Measurements from ENCODE around the gene DECR2. TPM values are rescaled to one million over a fixed set of nuclear protein-coding genes. Genes with fewer than 3 reads are reported as not detected.

Gene DECR2
- total RNA-seq, 1 donor from 2014 or later = 7.1 TPM

DNA sequence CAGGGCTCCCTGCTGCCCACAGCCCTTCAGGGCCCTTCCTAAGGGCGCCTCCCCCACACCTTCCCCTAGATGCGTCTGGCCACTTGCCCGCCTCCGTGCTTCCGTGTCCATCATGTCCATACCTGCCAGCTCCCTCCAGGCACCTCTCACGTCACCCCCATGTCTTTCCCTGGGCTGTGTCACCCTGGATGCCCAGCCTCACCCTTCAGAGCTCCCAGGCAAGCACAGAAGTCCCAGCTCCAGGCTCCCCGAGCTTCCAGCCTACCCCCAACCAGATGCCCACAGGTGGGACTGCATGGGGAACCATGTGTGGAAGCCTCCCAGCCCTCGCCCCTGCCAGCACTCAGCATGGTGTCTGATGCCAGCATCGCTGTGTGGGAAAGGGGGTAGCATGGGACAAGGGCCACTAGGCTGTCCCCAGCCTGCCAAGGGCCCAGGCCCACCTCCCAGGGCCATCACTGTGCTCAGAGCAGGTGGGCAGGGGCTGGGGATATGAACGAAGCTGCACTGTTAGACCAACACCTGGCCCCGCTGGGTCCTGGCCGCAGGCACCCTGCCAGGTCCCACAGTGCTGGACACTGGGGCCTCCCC lies 47.3 kb upstream of the DECR2 start:
- Histone ChIP-seq H2AFZ (replicated peaks) (no peak overlapping the region), H3K4me2 (no peak overlapping the region), H4K20me1 (ENCODE audit: low read depth) (peaks cover 23% of the 10 kb centered on the region), H3K4me3 (no peak overlapping the region), H3K36me3 (no peaks in the 10 kb centered on the region), H3K9ac (no peak overlapping the region), H3K27ac (no peak overlapping the region), H3K9me3 (ENCODE audit: low read depth) (no peaks in the 10 kb centered on the region), H3K4me1 (peaks cover 3% of the 10 kb centered on the region), H3F3A (ENCODE audit: low read depth) (no peaks in the 10 kb centered on the region), H3K79me2 (ENCODE audit: low read depth) (peaks cover 27% of the 10 kb centered on the region), H3K27me3 (no peaks in the 10 kb centered on the region)
- TF ChIP-seq EZH2phosphoT487 (IDR thresholded peaks at IDR 0.05) (no peak), CTCF (IDR thresholded peaks at IDR 0.05) (no peak), EZH2 (IDR thresholded peaks at IDR 0.05) (no peak)
- Mint-ChIP-seq H3K27me3 (ENCODE audit: insufficient read depth, low read depth) (peaks cover 3% of the 10 kb centered on the region), H3K4me1 (peaks cover 14% of the 10 kb centered on the region), H3K27ac (peak overlapping the region; percentile 14), H3K9me3 (no peaks in the 10 kb centered on the region), H3K4me3 (peak overlapping the region; percentile 72), H3K36me3 (peaks cover 6% of the 10 kb centered on the region)
- no peak for DNase-seq (ENCODE audit: low spot score)

GRCh38 chr16:354971-355461 lies 46.7 kb upstream of the DECR2 start:
- Histone ChIP-seq H3K9ac (no peak overlapping the region), H3F3A (ENCODE audit: low read depth) (no peaks in the 10 kb centered on the region), H2AFZ (replicated peaks) (no peak overlapping the region), H3K79me2 (ENCODE audit: low read depth) (peaks cover 20% of the 10 kb centered on the region), H3K27me3 (no peaks in the 10 kb centered on the region), H4K20me1 (ENCODE audit: low read depth) (peaks cover 17% of the 10 kb centered on the region), H3K27ac (no peak overlapping the region), H3K36me3 (no peaks in the 10 kb centered on the region), H3K4me1 (peaks cover 3% of the 10 kb centered on the region), H3K9me3 (ENCODE audit: low read depth) (no peaks in the 10 kb centered on the region), H3K4me2 (no peak overlapping the region), H3K4me3 (no peak overlapping the region)
- Mint-ChIP-seq H3K27me3 (ENCODE audit: insufficient read depth, low read depth) (peaks cover 3% of the 10 kb centered on the region), H3K36me3 (peaks cover 5% of the 10 kb centered on the region), H3K9me3 (no peaks in the 10 kb centered on the region), H3K4me1 (peaks cover 15% of the 10 kb centered on the region), H3K27ac (no peak overlapping the region), H3K4me3 (peak overlapping the region; percentile 30)
- TF ChIP-seq EZH2 (IDR thresholded peaks at IDR 0.05) (no peak), EZH2phosphoT487 (IDR thresholded peaks at IDR 0.05) (no peak), CTCF (IDR thresholded peaks at IDR 0.05) (no peak)
- no peak for DNase-seq (ENCODE audit: low spot score)

GRCh38 chr16:356741-357140 lies 44.9 kb upstream of the DECR2 start:
- no peak for DNase-seq (ENCODE audit: low spot score)
- H3K4me3 ChIP-seq = no peak overlapping the region
- H4K20me1 ChIP-seq (ENCODE audit: low read depth) = peaks cover 4% of the 10 kb centered on the region
- no peaks in the 10 kb centered on the region for H3K27me3 ChIP-seq
- no peaks in the 10 kb centered on the region for H3K9me3 ChIP-seq (ENCODE audit: low read depth)
- TF ChIP-seq EZH2 (IDR thresholded peaks at IDR 0.05) = no peak
- TF ChIP-seq EZH2phosphoT487 (IDR thresholded peaks at IDR 0.05) = no peak
- TF ChIP-seq CTCF (IDR thresholded peaks at IDR 0.05) = no peak
- Mint-ChIP-seq H3K4me1 (peaks cover 17% of the 10 kb centered on the region), H3K9me3 (no peaks in the 10 kb centered on the region), H3K27me3 (ENCODE audit: insufficient read depth, low read depth) (peaks cover 3% of the 10 kb centered on the region), H3K4me3 (no peak overlapping the region), H3K36me3 (no peaks in the 10 kb centered on the region), H3K27ac (no peak overlapping the region)
- no peak overlapping the region for H3K4me2 ChIP-seq
- peaks cover 3% of the 10 kb centered on the region for H3K4me1 ChIP-seq
- H3K79me2 ChIP-seq (ENCODE audit: low read depth) = peaks cover 3% of the 10 kb centered on the region
- no peak overlapping the region for H3K27ac ChIP-seq
- no peaks in the 10 kb centered on the region for H3K36me3 ChIP-seq
- H3F3A ChIP-seq (ENCODE audit: low read depth) = no peaks in the 10 kb centered on the region
- H3K9ac ChIP-seq = no peak overlapping the region
- H2AFZ ChIP-seq (replicated peaks) = no peak overlapping the region
